ENCODE results near the gene APC. TPM values are rescaled to one million over a fixed set of nuclear protein-coding genes. Genes with fewer than 3 reads are reported as not detected.

The APC gene
- total and polyA plus RNA-seq, 2 of the 8 experiments (the other 6 are each of a cell fraction or from before 2014, with no cell fraction given), result 6.8 to 41.9 TPM

DNA sequence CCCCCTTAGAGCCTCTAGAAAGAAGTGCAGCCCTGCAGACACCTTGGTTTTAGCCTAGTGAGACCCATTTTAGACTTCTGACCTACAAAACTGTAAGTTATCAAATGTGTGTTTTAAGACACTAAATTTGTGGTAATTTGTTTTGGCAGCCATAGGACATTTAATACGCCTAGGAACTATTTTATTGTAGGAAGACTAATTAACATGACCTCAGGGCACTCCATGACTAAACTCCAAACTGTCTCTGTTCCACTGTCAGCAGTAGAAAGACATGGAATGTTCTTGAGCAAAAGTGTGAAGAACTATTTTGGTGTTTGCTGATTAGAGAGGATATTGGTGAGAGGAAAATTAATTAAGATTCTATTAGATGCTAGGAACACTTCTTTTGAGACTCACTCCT lies 4.1 kb upstream of the APC start:
- CTCF ChIA-PET (ENCODE audit: partially characterized antibody), result no interaction called here
- no peak overlapping the region for H4K8ac ChIP-seq (ENCODE audit: extremely low read depth, insufficient read depth, low read length)

More for the DNA sequence above, 4.1 kb upstream of the APC start:
- no peak overlapping the region for H3K4me2 ChIP-seq (ENCODE audit: insufficient read depth in 1 of 2, low read depth in 2 of 2, low read length in 2 of 2)
- no peak overlapping the region for H3K23ac ChIP-seq (ENCODE audit: insufficient read length)
- FAIRE-seq (no peak), DNase-seq (ENCODE audit: low read depth in 1 of 2, low spot score in 2 of 2) (no peak)
- no peak overlapping the region for H2BK20ac ChIP-seq (ENCODE audit: low read length)
- H3K79me2 ChIP-seq (ENCODE audit: control insufficient read depth in 1 of 2, insufficient read depth in 2 of 2, low read length in 2 of 2), result peaks cover 0 to 57% of the 10 kb centered on the region in 2 experiments; a peak in 2 of 4 replicates
- no peak overlapping the region for H3K9ac ChIP-seq (replicated peaks in 1 of 4; ENCODE audit: extremely low read depth in 1 of 4, low read depth in 3 of 4, low read length in 3 of 4)
- no peak overlapping the region for H3K4ac ChIP-seq (replicated peaks; ENCODE audit: insufficient read length, low read depth, low read length)
- no peak overlapping the region for H3K14ac ChIP-seq (ENCODE audit: insufficient read length)
- no peak overlapping the region for H2AK5ac ChIP-seq (ENCODE audit: low read depth, low read length)
- no peak for TF ChIP-seq SP2 (IDR thresholded peaks at IDR 0.05; ENCODE audit: low read length)
- TF ChIP-seq SRF (IDR thresholded peaks at IDR 0.05; ENCODE audit: low read depth, low read length), result no peak
- TF ChIP-seq JUN (IDR thresholded peaks at IDR 0.05; ENCODE audit: low read depth, low read length), result no peak
- H4K20me1 ChIP-seq (replicated peaks in 1 of 2; ENCODE audit: control insufficient read depth in 1 of 2, insufficient read depth in 2 of 2, low read length in 2 of 2), result no peaks in the 10 kb centered on the region
- peaks cover 0 to 8% (median 2%) of the 10 kb centered on the region in 4 experiments; a peak in 3 of 7 replicates for H3K4me1 ChIP-seq (replicated peaks in 1 of 4; ENCODE audit: control insufficient read depth in 3 of 4, insufficient read depth in 4 of 4, low read length in 3 of 4)
- no peaks in the 10 kb centered on the region for H3K36me3 ChIP-seq (ENCODE audit: control insufficient read depth in 2 of 4, insufficient read depth in 4 of 4, low read length in 3 of 4)
- no peak overlapping the region for H2BK5ac ChIP-seq (ENCODE audit: low read depth, low read length)
- no peak overlapping the region for H3K56ac ChIP-seq (replicated peaks; ENCODE audit: insufficient read length, low read depth, low read length)
- WGBS, 2 experiments (ENCODE audit: extremely low coverage in 1 of 2, insufficient coverage in 1 of 2, insufficient read length in 1 of 2, insufficient replicate concordance in 2 of 2, low coverage in 1 of 2, low lambda C conversion rate in 2 of 2, missing lambda C conversion rate in 1 of 2), result 73% methylated on average over 1 of the region's 1 CpG; no CpG with 5 or more reads in 1 of the 2 experiments
- no peaks in the 10 kb centered on the region for H3K27me3 ChIP-seq (replicated peaks in 1 of 4; ENCODE audit: control insufficient read depth in 3 of 4, extremely low read depth in 1 of 4, insufficient read depth in 3 of 4, low read length in 3 of 4)
- H3K4me3 ChIP-seq (ENCODE audit: extremely low read depth in 1 of 4, insufficient read depth in 2 of 4, low read depth in 3 of 4, low read length in 4 of 4), result no peak overlapping the region
- no peaks in the 10 kb centered on the region for H3K9me3 ChIP-seq (ENCODE audit: insufficient read depth in 2 of 2, low read depth in 1 of 2, low read length in 1 of 2)
- H4K5ac ChIP-seq (ENCODE audit: insufficient read length, low read depth, low read length), result no peak overlapping the region
- H3K27ac ChIP-seq (ENCODE audit: low read depth, low read length), result no peak overlapping the region
- peaks cover 7% of the 10 kb centered on the region; the same call in 1 of the 2 replicates for H3K23me2 ChIP-seq (ENCODE audit: low read depth, low read length)
- no peak overlapping the region for H3K18ac ChIP-seq (ENCODE audit: extremely low read depth, low read length)
- H2AFZ ChIP-seq (ENCODE audit: low read length), result no peak overlapping the region
- POLR2A ChIA-PET (ENCODE audit: partially characterized antibody), result no interaction called here
- no peak overlapping the region for H4K91ac ChIP-seq (replicated peaks; ENCODE audit: insufficient read length, low read length)
- H3K79me1 ChIP-seq (ENCODE audit: low read depth, low read length), result peaks cover 7% of the 10 kb centered on the region; the same call in 1 of the 2 replicates
- H2BK15ac ChIP-seq (ENCODE audit: low read length), result no peak overlapping the region
- H2BK12ac ChIP-seq (ENCODE audit: low read depth, low read length), result no peak overlapping the region
- H2BK120ac ChIP-seq (replicated peaks; ENCODE audit: low read depth, low read length), result no peak overlapping the region
